H1 (cell line): ENCODE data around the gene ADARB2. TPM values are rescaled to one million over a fixed set of nuclear protein-coding genes. Genes with fewer than 3 reads are reported as not detected.
A peak's percentile ranks its signal among the peaks of the same experiment; 100 is the strongest.

ENCODE experiments used
- CTCF ChIA-PET: fragments of 300-600 bp; sonication (Branson Sonifier 250); formaldehyde crosslinking; loops from one replicate; lab custom pipeline; 2021; ENCODE audit not compliant: partially characterized antibody; lab: Charles Lee
- POLR2A ChIA-PET: fragments of 300-600 bp; sonication (Branson Sonifier 250); formaldehyde crosslinking; loops from one replicate; lab custom pipeline; 2021; ENCODE audit warnings: inconsistent platforms; ENCODE audit not compliant: partially characterized antibody; lab: Charles Lee
- DNase-seq, 2 experiments: peaks; one replicate each; pipeline versions ENCODE4 v3.0.0 to v3.0.0-alpha.2; 2010 to 2022; ENCODE audit warnings: low spot score in 2 of 2, low read depth in 1 of 2, mixed read lengths in 1 of 2
- FAIRE-seq: peaks from 2 replicates; lab custom pipeline; 2011; peaks lifted over from hg19 to GRCh38; lab: Jason Lieb, UNC
- H2AFZ ChIP-seq: 2 replicates; pipeline ENCODE4 v1.8.1; 2012; ENCODE audit warnings: low read length, inconsistent platforms
- H2AK5ac ChIP-seq: 2 replicates; pipeline ENCODE4 v1.6.1; 2013; ENCODE audit warnings: low read depth, low read length
- H2BK120ac ChIP-seq: replicated peaks from 2 replicates; pipeline ENCODE3; 2013; ENCODE audit warnings: low read depth, low read length, inconsistent platforms
- H2BK12ac ChIP-seq: 2 replicates; pipeline ENCODE4 v1.6.1; 2013; ENCODE audit warnings: low read depth, low read length
- H2BK15ac ChIP-seq: 2 replicates; pipeline ENCODE4 v1.6.1; 2013; ENCODE audit warnings: low read length
- H2BK20ac ChIP-seq: 2 replicates; pipeline ENCODE4 v1.6.1; 2013; ENCODE audit warnings: low read length
- H2BK5ac ChIP-seq: 2 replicates; pipeline ENCODE4 v1.6.1; 2013; ENCODE audit warnings: low read depth, low read length
- H3K14ac ChIP-seq: 2 replicates; pipeline ENCODE4 v1.6.1; 2013; ENCODE audit warnings: inconsistent platforms; ENCODE audit not compliant: insufficient read length
- H3K18ac ChIP-seq: 2 replicates; pipeline ENCODE4 v1.6.1; 2013; ENCODE audit warnings: low read length; ENCODE audit errors: extremely low read depth
- H3K23ac ChIP-seq: 2 replicates; pipeline ENCODE4 v1.6.1; 2013; ENCODE audit warnings: inconsistent platforms; ENCODE audit not compliant: insufficient read length
- H3K23me2 ChIP-seq: 2 replicates; pipeline ENCODE4 v1.6.1; 2013; ENCODE audit warnings: low read depth, low read length
- H3K27ac ChIP-seq: 2 replicates; pipeline ENCODE4 v1.6.1; 2011; ENCODE audit warnings: low read depth, low read length, inconsistent platforms
- H3K27me3 ChIP-seq, 4 experiments: replicated peaks in 1 of 4; 1 replicate in 1 of 4; 2 replicates in 3 of 4; pipeline versions ENCODE4 v1.6.1 to v1.8.1; 2011 to 2013; ENCODE audit warnings: low read length in 3 of 4, mild to moderate bottlenecking in 3 of 4, inconsistent platforms in 2 of 4, mixed read lengths in 2 of 4, moderate library complexity in 1 of 4; ENCODE audit not compliant: control insufficient read depth in 3 of 4, insufficient read depth in 3 of 4; ENCODE audit errors: extremely low read depth in 1 of 4
- H3K36me3 ChIP-seq, 4 experiments: 2 replicates each; pipeline versions ENCODE4 v1.6.1 to v1.8.1; 2011 to 2013; ENCODE audit warnings: mild to moderate bottlenecking in 4 of 4, low read length in 3 of 4, moderate library complexity in 2 of 4, control low read depth in 1 of 4, inconsistent platforms in 1 of 4; ENCODE audit not compliant: insufficient read depth in 4 of 4, control insufficient read depth in 2 of 4
- H3K4ac ChIP-seq: replicated peaks from 2 replicates; pipeline ENCODE3; 2013; ENCODE audit warnings: low read length, low read depth, mixed read lengths, inconsistent platforms; ENCODE audit not compliant: insufficient read length
- H3K4me1 ChIP-seq, 4 experiments: replicated peaks in 1 of 4; 1 replicate in 1 of 4; 2 replicates in 3 of 4; pipeline versions ENCODE4 v1.6.1 to v1.8.1; 2011 to 2013; ENCODE audit warnings: low read length in 3 of 4, inconsistent platforms in 2 of 4, mixed read lengths in 1 of 4; ENCODE audit not compliant: insufficient read depth in 4 of 4, control insufficient read depth in 3 of 4
- H3K4me2 ChIP-seq, 2 experiments: 2 replicates each; pipeline versions ENCODE4 v1.6.1 to v1.8.1; 2011 to 2013; ENCODE audit warnings: low read depth in 2 of 2, low read length in 2 of 2, control low read depth in 1 of 2, inconsistent platforms in 1 of 2, mild to moderate bottlenecking in 1 of 2; ENCODE audit not compliant: insufficient read depth in 1 of 2
- H3K4me3 ChIP-seq, 4 experiments: fragments of 200-600, 300-600 bp in 1 of 4; sonication (generic), shearing (Covaris generic), sonication (Bioruptor Twin) in 1 of 4; 2 replicates each; pipeline versions ENCODE4 v1.5.1 to v1.8.1; 2011 to 2016; ENCODE audit warnings: low read length in 4 of 4, low read depth in 3 of 4, control low read depth in 2 of 4, inconsistent platforms in 2 of 4, mild to moderate bottlenecking in 2 of 4, mixed read lengths in 1 of 4, moderate library complexity in 1 of 4; ENCODE audit not compliant: insufficient read depth in 2 of 4; ENCODE audit errors: extremely low read depth in 1 of 4
- H3K56ac ChIP-seq: replicated peaks from 2 replicates; pipeline ENCODE3; 2013; ENCODE audit warnings: low read depth, mild to moderate bottlenecking, mixed read lengths, low read length, inconsistent platforms; ENCODE audit not compliant: insufficient read length
- H3K79me1 ChIP-seq: 2 replicates; pipeline ENCODE4 v1.6.1; 2013; ENCODE audit warnings: low read depth, low read length, control low read depth
- H3K79me2 ChIP-seq, 2 experiments: 2 replicates each; pipeline versions ENCODE4 v1.6.1 to v1.8.1; 2012 to 2013; ENCODE audit warnings: low read length in 2 of 2, mild to moderate bottlenecking in 2 of 2, inconsistent platforms in 1 of 2; ENCODE audit not compliant: insufficient read depth in 2 of 2, control insufficient read depth in 1 of 2
- H3K9ac ChIP-seq, 4 experiments: replicated peaks in 1 of 4; 1 replicate in 1 of 4; 2 replicates in 3 of 4; pipeline versions ENCODE4 v1.6.1 to v1.8.1; 2011 to 2013; ENCODE audit warnings: low read depth in 3 of 4, low read length in 3 of 4, control low read depth in 2 of 4, mild to moderate bottlenecking in 2 of 4, moderate library complexity in 2 of 4, inconsistent platforms in 1 of 4; ENCODE audit errors: extremely low read depth in 1 of 4
- H3K9me3 ChIP-seq, 2 experiments: 2 replicates each; pipeline versions ENCODE4 v1.6.1 to v1.8.1; 2012 to 2013; ENCODE audit warnings: mild to moderate bottlenecking in 2 of 2, moderate library complexity in 2 of 2, control low read depth in 1 of 2, inconsistent platforms in 1 of 2, low read depth in 1 of 2, low read length in 1 of 2, mixed read lengths in 1 of 2; ENCODE audit not compliant: insufficient read depth in 2 of 2
- H4K20me1 ChIP-seq, 2 experiments: replicated peaks in 1 of 2; 2 replicates each; pipeline versions ENCODE3 to v1.8.1; 2011 to 2013; ENCODE audit warnings: inconsistent platforms in 2 of 2, low read length in 2 of 2, mild to moderate bottlenecking in 1 of 2; ENCODE audit not compliant: insufficient read depth in 2 of 2, control insufficient read depth in 1 of 2
- H4K5ac ChIP-seq: 2 replicates; pipeline ENCODE4 v1.6.1; 2013; ENCODE audit warnings: low read length, low read depth, mixed read lengths, inconsistent platforms; ENCODE audit not compliant: insufficient read length
- H4K8ac ChIP-seq: 2 replicates; pipeline ENCODE4 v1.8.0; 2013; ENCODE audit warnings: mild to moderate bottlenecking, moderate library complexity, low read length, inconsistent platforms; ENCODE audit not compliant: insufficient read depth; ENCODE audit errors: extremely low read depth
- H4K91ac ChIP-seq: replicated peaks from 2 replicates; pipeline ENCODE3; 2013; ENCODE audit warnings: low read length, mixed read lengths, inconsistent platforms; ENCODE audit not compliant: insufficient read length
- WGBS, 2 experiments: shearing (Covaris generic) in 1 of 2; methylation state at CpG; one replicate each; pipeline versions ENCODE4 v1.1.6 to v1.1.7; 2013 to 2015; ENCODE audit warnings: low lambda C conversion rate in 2 of 2, mixed read lengths in 2 of 2, inconsistent platforms in 1 of 2, low coverage in 1 of 2, missing lambda C conversion rate in 1 of 2; ENCODE audit not compliant: insufficient replicate concordance in 2 of 2, insufficient coverage in 1 of 2, insufficient read length in 1 of 2; ENCODE audit errors: extremely low coverage in 1 of 2, missing lambda C conversion rate in 1 of 2; 5-methylcytosine and 5-hydroxymethylcytosine counted together
- polyA plus RNA-seq, 7 experiments: library from polyadenylated mRNA; depleted of rRNA in 3 of 7; stranded (reverse) in 5 of 7; unstranded in 2 of 7; fragments of >200 nt in 5 of 7; fragments of 200-250 nt in 2 of 7; gene quantifications; 1 replicate in 5 of 7; 2 replicates in 1 of 7; 4 replicates in 1 of 7; pipeline versions ENCODE4 v1.2.1 to v1.2.3, GENCODE V29; 2011 to 2013; ENCODE audit warnings: missing spikeins in 2 of 7, mixed read lengths in 2 of 7
- total RNA-seq: library from RNA; stranded (reverse); fragmentation: NEBNext Ultra II Directional; extraction: Animal tissue kit (Norgen Biotek cat#: 25700); gene quantifications from 2 replicates; pipeline ENCODE4 v1.2.1, GENCODE V29; 2021

ADARB2 gene
- total and polyA plus RNA-seq, 2 of the 8 experiments (the other 6 are each of a cell fraction or from before 2014, with no cell fraction given): 2.2 to 2.8 TPM

GRCh38 chr10:1155791-1156615, 581.3 kb downstream of the ADARB2 start:
- no peak overlapping the region for H3K4me2 ChIP-seq
- 0 out of 2 replicates have a peak overlapping the region, but pooled peaks have one; percentile 50 for H2BK12ac ChIP-seq
- peak overlapping the region; percentile 46; the same call in 1 of the 2 replicates for H4K8ac ChIP-seq
- no peak overlapping the region for H2AFZ ChIP-seq
- H3K14ac ChIP-seq: no peak overlapping the region
- no peak overlapping the region for H4K91ac ChIP-seq
- 89% methylated on average over 17 of the region's 20 CpGs; no CpG with 5 or more reads in 1 of the 2 experiments for WGBS, 2 experiments
- POLR2A ChIA-PET: no interaction called here
- no peak overlapping the region for H3K4ac ChIP-seq
- no peaks in the 10 kb centered on the region; a peak in 1 of 7 replicates for H3K4me1 ChIP-seq
- no peaks in the 10 kb centered on the region for H3K9me3 ChIP-seq
- no peak overlapping the region for H3K56ac ChIP-seq
- peaks cover 0 to 2% (median 0%) of the 10 kb centered on the region in 4 experiments; a peak in 2 of 7 replicates for H3K27me3 ChIP-seq
- no peak overlapping the region for H2AK5ac ChIP-seq
- no peak overlapping the region for H2BK20ac ChIP-seq
- FAIRE-seq (no peak), DNase-seq (peak in 1 of 2 experiments; percentile 36)
- H3K4me3 ChIP-seq: no peak overlapping the region
- no peaks in the 10 kb centered on the region for H4K20me1 ChIP-seq
- H2BK5ac ChIP-seq: no peak overlapping the region
- H3K9ac ChIP-seq: no peak overlapping the region
- H3K23me2 ChIP-seq: no peaks in the 10 kb centered on the region
- no peaks in the 10 kb centered on the region for H3K36me3 ChIP-seq
- CTCF ChIA-PET: interaction anchor here (1.0 kb wide), 1 partner anchor 12 kb away, joined by 3 read pairs; no protein-coding TSS in a partner anchor
- H3K23ac ChIP-seq: no peak overlapping the region
- H3K27ac ChIP-seq: no peak overlapping the region
- no peak overlapping the region for H2BK15ac ChIP-seq
- H3K79me1 ChIP-seq: no peaks in the 10 kb centered on the region
- no peak overlapping the region for H4K5ac ChIP-seq
- H3K79me2 ChIP-seq: no peaks in the 10 kb centered on the region
- no peak overlapping the region for H3K18ac ChIP-seq
- no peak overlapping the region for H2BK120ac ChIP-seq
